ENCODE data around the gene TMEM94. TPM values are rescaled to one million over a fixed set of nuclear protein-coding genes. Genes with fewer than 3 reads are reported as not detected.

Gene TMEM94
- total and polyA plus RNA-seq, 3 donors from 2014 or later = 128 to 171 (median 151) TPM

GRCh38 chr17:75490173-75490743 lies 33.8 kb downstream of the TMEM94 start:
- Histone ChIP-seq H3K36me3 (ENCODE audit: low read depth, missing control alignments) (no peaks in the 10 kb centered on the region), H3K27ac (no peak overlapping the region), H3K27me3 (no peaks in the 10 kb centered on the region), H3K4me3 (no peak overlapping the region), H3K4me1 (peaks cover 38% of the 10 kb centered on the region), H3K9me3 (no peaks in the 10 kb centered on the region)
- WGBS, 2 donors = 70 to 80% methylated on average over 7 to 14 of the region's 14 CpGs
- intact Hi-C loops (cut with DNase I; ENCODE audit: low total_unique reads) = no loop called here
- DNase-seq = no peak
- TF ChIP-seq POLR2A (IDR thresholded peaks at IDR 0.05) = no peak
- no peak for TF ChIP-seq CTCF (IDR thresholded peaks at IDR 0.05)

- WGBS, 2 donors = 89 to 92% methylated on average over 10 to 19 of the region's 19 CpGs
- Histone ChIP-seq H3K9me3 (no peaks in the 10 kb centered on the region), H3K27ac (no peak overlapping the region), H3K4me1 (peaks cover 30% of the 10 kb centered on the region), H3K4me3 (no peak overlapping the region), H3K27me3 (no peaks in the 10 kb centered on the region), H3K36me3 (ENCODE audit: low read depth, missing control alignments) (no peaks in the 10 kb centered on the region)
- TF ChIP-seq CTCF (IDR thresholded peaks at IDR 0.05) = no peak
- no peak for TF ChIP-seq POLR2A (IDR thresholded peaks at IDR 0.05)
- no peak for DNase-seq
- intact Hi-C loops (cut with DNase I; ENCODE audit: low total_unique reads) = no loop called here
These were observed 34.7 kb downstream of the TMEM94 start for GRCh38 chr17:75490953-75491649.

- H3K4me3 ChIP-seq = no peak overlapping the region
- TF ChIP-seq POLR2A (IDR thresholded peaks at IDR 0.05) (no peak), CTCF (IDR thresholded peaks at IDR 0.05) (no peak)
- no peaks in the 10 kb centered on the region for H3K9me3 ChIP-seq
- peaks cover 24% of the 10 kb centered on the region for H3K4me1 ChIP-seq
- H3K36me3 ChIP-seq (ENCODE audit: low read depth, missing control alignments) = no peaks in the 10 kb centered on the region
- DNase-seq = no peak
- no peaks in the 10 kb centered on the region for H3K27me3 ChIP-seq
- H3K27ac ChIP-seq = no peak overlapping the region
- intact Hi-C loops (cut with DNase I; ENCODE audit: low total_unique reads) = no loop called here
- 90 to 94% methylated on average over 7 to 15 of the region's 15 CpGs for WGBS, 2 donors
These were observed 35.2 kb downstream of the TMEM94 start for GRCh38 chr17:75491680-75492079.

- Histone ChIP-seq H3K4me1 (peaks cover 14% of the 10 kb centered on the region), H3K9me3 (no peaks in the 10 kb centered on the region), H3K27me3 (no peaks in the 10 kb centered on the region), H3K36me3 (ENCODE audit: low read depth, missing control alignments) (no peaks in the 10 kb centered on the region), H3K4me3 (no peak overlapping the region), H3K27ac (no peak overlapping the region)
- intact Hi-C loops (cut with DNase I; ENCODE audit: low total_unique reads) = no loop called here
- 89 to 93% methylated on average over 3 to 23 of the region's 23 CpGs for WGBS, 2 donors
- TF ChIP-seq CTCF (IDR thresholded peaks at IDR 0.05) (no peak), POLR2A (IDR thresholded peaks at IDR 0.05) (no peak)
- no peak for DNase-seq
These were observed 36.2 kb downstream of the TMEM94 start for GRCh38 chr17:75492555-75493168.

Data from testis (tissue), 3 donors.